Activated CD4-positive, alpha-beta T cell treated with anti-CD3 and anti-CD28 coated beads, Interleukin-10, Interleukin-2, amounts not matched to agents 100 ng/mL and 50 ng/mL, durations not matched to agents 16 hours and 8 hours (primary cell): Measurements from ENCODE around the gene KCNIP1.

Experiments used
- DNase-seq: peaks from one replicate; pipeline ENCODE4 v3.0.0-alpha.2; 2020

KCNIP1 gene

DNA sequence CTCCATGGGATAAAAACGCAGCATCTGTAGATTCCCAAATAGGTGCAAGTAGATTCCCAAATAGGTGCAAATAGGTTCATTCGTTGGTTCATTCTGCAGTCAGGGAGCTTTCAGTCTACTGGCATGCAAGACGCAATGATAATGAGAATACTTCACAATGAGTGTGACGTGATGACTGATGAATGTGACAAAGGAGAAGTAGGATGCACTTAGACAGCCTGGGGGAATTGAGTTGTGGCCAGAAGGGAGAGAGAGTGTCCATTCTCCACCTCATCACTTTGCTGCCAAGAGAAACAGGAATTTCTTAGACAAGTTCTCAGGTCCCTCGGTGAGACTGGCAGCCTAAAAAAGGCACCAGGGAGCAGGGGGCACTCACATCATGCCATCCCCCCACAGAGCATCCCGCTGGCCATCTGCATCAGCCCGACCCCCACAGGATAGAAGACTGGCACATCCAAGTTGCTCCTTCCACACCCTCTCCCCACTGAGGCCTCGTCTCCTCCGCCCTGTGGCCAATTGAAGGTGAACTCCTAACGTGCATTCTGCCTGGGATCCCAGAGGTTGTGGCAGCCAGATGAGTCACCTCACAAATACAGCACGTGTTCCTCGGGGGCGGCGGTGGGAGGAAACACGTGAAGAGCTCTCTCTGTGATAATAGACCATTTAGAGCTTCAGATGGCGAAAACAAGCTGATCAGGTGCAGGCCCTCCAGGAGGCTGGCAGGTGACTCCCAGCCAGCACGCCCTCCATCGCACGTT is 19.9 kb upstream of the KCNIP1 start:
- no peak for DNase-seq

DNA sequence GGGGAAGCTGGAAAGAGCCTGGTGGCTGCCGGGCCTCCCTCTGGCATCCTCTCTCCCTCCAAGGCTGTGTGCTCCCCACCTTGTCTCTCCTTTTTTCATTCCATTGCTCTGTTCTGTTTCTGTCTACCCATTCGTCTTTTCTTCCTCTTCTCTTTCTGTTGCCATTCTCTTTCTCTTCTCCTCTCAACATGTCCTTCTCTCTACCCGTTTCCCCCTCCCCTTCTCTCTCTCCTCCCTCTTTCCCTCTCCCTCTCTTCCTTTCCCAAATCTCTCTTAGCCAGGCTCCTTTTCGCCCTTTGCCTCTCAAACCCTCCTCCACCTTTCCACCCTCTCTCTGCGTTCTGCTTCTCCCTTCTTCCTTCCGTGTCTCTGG is 19.4 kb upstream of the KCNIP1 start:
- no peak for DNase-seq

DNA sequence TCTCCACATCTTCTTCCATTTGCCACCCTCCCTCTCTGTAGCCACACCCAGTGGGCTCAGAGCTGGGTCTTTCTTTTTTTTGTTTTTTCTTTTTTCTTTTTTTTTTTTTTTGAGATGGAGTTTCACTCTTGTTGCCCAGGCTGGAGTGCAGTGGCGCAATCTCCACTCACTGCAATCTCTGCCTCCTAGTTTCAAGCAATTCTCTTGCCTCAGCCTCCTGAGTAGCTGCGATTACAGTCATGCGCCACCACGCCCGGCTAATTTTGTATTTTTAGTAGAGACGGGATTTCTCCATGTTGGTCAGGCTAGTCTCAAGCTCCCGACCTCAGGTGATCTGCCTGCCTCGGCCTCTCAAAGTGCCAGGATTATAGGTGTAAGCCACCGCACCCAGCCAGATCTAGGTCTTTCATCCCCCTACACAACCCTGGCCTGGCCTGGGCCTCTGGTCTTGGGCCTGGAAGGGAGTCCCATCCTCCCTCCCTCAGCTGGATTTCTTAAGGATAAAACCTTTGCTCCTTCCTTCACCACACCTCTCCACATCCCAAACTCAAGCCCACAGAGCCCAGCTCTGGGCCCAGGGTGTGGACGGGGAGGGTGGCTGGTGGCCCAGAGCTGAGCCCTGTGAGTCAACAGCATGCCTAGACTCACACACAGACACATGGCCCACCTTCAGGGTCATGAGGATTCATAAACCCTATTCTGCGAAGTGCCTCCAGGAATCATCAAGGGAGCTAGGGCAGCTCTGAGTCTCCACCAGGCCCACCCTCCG is 18.8 kb upstream of the KCNIP1 start:
- no peak for DNase-seq

DNA sequence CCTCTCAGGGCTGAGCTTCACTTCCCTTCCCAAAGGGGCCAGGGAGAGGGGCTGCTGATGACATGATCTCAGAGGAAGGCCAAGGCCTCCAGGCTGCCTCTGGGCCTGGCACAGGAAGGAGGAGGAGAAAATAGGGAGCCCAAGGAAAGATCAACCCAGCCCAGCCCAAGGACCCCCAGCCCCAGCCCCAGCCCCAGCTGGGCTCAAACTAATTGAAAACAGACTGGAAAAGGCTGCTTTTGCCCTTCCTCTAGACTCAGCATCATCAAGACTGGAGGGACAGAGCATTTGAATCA is 18.3 kb upstream of the KCNIP1 start:
- DNase-seq: no peak

DNA sequence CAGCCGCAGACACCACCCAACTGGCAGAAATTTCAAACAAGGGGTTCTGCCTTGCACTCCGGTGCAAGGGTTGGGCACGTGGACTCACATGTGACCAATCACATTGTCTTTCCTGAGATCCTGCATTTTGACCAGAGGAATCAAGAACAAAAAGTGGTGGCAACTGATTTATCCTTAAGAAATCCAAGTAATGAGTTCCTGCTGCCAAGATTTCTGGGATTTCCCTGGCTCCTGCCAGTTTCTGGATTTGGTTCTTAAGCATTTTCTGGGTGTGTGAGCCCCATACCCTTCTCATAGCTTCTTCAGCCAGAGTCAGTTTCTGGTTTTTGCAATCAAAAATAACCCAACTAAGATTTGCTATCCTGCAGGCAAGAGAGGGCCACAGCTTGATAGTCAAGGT is 17.4 kb upstream of the KCNIP1 start:
- DNase-seq: no peak

DNA sequence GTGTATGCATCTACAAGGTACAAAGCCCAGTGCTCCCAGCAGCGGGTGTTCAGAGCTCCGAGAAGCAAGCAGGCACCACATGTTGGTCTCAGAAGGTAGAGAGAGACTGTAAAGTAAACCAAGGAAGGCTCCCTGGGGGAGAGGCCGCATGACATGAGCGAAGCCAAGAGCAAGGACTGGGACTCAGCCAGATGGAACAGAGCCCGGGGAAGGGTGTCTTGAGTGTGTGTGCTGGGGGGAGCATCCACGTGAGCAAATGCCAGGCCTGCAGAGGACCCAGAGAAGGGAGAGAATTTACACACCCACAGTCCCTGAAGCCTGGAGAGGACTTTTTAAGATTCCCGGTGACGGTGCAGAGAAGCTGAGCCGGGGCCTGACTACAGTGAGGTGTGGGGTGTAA is 15.2 kb upstream of the KCNIP1 start:
- DNase-seq: no peak

DNA sequence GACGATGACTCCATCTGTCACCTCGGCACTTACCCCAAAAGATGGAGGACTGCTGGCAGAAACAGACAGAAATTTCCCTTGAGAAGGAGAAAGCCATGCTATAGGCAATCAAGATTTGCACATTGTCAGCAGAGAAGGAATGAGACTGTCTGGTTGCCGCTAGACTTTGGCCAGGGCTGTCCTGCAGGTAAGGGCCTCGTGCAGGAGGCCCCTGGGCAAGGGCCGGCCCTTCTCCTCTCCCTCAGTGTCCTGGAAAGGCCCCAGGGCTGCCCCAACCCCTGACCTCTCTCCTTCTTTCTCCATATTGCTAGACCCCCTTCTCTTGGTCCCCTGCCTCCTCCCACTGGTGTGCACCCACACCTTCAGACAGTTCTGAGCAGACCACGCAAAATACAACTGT is 14.6 kb upstream of the KCNIP1 start:
- no peak for DNase-seq

DNA sequence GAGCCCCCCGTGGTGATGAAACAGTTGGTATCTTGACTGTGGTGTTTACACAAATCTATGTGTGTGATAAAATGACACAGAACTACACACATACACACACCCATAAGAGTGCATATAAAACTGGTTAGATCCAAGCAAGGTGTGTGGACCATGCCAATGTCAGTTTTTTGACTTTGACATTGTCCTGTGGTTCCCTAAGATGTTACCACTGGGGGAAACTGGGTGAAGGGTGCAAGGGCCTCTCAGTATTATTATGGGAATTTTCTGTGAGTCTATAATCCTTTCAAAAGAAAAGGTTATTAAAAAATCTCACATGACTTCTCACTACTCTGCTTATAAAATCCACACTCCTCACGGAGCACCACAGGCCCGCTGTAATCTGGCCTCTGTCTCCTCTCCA is 13.4 kb upstream of the KCNIP1 start:
- DNase-seq: no peak

DNA sequence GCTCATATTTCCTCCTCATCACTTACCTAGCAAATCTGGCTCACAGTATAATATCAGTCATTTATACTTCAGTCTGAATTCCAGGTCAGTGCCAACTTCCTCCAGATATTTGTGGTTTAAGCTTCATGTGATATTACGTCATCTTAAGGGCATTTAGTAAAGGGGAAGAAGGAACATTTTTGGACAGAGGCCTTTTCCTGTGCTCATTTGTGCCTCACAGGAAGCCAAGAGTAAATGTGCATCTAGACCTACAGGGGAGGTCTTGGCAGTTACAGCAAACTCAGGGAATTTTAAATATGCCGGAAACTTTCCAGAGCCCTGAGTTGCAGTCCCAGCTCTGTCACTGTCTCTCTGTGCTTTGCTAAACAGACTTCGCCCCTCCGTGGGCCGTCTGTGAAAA is 12.3 kb upstream of the KCNIP1 start:
- no peak for DNase-seq

DNA sequence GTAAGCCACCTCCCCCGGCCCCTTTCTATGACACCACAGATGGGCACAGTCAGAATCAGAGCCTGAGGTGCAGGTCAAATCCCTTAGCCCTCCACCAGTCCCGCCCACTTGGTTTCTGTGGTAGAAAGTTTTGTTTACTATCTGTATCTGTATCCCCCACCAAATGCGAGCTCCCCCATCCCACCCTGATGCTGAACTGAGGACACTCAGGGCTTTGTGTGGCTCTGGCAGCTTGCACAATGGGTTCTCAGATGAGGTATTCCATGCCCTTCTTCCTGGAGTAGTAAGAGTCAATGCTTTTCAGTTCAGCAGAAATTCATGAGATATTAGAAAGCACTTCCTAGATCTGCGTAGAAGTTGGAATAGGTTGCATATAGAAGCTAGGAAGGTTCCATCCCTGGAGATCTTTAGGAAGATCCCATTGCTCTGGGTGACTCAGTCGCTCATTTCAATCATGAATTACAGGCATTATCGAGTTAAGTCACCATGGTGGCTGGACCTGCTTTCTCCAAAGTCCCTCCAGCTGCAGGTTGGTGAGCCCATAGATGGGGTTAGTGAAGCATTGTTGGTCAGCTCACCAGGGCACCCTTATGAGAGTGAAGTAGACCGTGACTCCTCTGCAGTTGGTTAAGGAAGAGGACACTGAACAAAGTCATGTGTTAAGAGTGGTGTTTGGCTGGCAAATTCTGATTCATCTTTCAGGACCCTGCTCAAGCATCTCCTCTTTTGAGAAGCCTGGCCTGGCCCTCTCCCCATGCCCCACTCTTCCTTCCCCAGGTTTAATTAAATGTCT is 10.6 kb upstream of the KCNIP1 start:
- no peak for DNase-seq

DNA sequence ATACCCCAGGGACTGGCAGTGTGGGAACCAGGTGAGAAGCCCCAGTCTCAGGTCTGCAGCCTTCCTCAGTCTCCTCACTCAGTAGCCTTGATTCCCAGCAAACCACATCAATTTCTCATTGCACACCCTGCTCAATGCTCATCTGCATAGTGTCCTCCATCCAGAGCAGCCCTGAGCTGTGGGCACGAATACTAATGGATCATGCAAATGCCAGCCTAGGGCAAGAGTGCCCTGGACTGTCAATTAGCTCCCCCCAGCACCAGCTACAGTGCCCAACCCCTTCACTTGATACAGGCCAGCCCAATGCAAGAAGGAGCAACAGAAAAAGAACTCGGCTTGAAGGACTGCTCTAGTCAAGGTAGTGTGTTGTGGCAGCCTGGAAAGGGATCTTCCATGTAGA is 9.8 kb upstream of the KCNIP1 start:
- DNase-seq: no peak

DNA sequence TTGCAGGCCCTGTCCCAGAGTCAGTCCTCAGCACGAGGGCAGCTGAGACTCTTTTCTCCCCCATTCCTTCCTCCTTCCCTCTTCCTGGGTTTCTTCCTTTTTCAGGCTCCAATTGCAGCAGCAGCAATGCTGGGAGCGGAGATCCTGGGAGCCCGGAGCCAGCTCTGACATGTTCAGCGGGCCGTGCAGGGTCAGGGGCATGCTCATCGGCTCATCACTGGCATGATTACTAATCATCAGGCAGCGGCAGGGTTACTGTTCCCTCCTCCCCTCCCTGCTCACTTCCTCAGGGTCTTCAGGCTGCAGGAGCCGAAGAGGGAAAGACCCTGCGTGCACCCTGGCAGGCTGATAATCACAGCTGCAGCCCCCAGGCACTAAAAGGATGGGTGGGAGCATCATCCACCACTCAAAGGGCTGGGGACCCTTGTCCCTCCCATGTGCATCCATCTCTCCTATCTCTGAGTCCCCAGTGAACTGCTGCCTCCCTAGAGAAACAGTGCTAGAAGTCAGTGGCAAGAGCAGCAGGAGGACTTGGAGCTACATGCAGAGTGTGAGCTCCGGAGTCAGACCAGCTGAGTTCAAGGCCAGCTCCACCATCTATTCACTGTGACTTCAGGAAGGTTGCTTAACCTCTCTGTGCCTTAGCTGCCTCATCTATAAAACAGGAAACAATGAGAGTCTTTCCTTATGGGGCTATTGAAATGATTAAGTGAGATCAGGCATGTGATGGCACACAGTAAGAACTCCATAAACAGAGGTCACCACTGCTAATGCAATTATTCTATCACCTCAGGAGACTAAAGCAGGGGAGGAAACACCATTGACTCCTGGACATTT is 7.8 kb upstream of the KCNIP1 start:
- no peak for DNase-seq

DNA sequence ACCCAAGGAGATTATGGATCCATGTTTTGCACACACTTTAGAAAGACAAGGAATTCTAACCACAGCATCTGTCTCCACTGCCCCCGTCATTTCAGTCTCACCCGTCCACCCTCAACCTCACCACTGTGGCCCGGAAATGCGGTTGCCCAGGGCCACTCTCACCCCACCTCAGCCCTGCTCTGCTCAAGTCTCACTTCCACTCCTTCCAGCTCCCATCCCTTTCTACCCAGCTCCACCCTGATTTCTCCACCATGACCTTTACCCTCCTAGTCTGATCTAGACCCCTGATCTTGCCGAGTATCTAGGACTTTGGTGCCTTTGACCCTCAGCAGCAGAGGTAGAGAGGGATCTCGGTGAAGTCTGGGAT is 7.2 kb upstream of the KCNIP1 start:
- DNase-seq: no peak

DNA sequence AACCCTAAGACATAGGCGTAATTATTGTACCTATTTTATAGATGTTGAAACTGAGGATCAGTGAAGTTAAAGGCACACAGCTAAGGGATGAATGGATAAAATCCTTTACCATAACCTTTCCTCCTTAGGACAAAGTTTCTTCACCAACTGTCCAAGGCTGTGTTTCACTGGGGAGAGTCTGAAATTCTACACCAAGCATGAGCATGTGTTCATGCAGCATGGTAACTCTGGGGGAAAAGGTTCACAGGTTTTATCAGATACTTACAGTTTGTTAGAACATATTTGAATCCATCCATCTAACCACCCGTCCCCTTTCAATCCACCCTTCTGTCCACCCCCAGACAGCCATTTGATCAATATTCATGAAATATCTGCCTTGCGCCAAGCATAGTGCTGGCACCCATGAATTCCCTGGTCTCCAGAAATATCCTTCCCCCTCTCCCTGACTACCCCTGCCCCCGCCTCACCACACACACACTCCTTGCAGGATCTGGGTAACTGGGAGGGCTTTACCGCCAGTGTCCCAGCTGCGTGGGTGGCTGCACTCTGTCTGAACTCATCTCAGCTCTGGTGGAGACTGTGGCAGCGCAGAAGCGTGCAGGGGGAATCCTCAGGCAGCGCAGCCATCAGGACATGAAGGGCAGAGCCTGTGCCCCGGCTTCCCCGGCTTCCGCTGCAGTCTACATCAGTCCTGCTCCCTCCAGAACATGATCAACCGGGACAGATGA is 6.3 kb upstream of the KCNIP1 start:
- DNase-seq: no peak

DNA sequence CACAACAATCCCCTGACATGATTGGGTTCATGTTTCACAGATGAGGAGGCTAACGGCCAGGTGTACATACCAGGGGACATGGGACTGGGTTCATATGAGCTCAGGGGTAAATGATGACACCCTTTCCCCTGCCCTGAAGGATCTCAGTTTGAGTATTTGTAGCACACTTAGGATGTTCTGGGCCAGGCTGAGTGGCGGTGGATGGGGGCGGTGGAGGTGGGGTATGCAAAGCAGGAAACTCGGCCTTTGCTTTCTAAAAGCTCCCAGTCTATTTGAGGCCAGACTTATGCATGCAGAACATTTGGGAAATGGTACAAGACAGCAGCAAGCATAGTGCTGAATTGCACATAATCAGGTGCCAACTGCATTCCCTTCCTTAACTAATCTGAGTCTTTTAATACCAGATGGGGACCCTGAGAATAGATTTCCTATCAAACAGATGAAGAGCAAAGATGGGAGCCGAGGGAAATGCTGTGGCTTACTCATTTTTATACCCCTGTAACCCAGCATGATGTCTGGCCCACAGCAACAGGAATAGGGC is 4.9 kb upstream of the KCNIP1 start:
- no peak for DNase-seq

DNA sequence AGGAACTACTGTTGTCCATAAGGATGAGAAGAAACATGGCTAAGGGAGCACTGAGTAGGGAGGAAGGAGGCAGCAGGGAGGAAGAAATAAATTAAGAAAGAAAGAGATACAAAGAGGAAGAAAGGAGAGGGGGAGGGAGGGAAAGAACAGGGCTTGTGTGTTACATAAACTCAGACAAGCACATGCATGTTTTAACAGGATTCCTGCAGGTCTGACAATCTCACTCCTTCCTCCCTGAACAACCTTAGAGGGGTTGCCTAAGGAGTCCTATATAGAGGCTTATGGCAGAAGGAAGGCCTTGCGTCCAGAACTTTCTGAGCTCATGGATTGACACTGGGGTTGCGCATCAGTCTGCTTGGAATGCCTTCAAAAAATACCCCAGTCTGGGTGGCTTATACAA is 4.2 kb upstream of the KCNIP1 start:
- DNase-seq: no peak

DNA sequence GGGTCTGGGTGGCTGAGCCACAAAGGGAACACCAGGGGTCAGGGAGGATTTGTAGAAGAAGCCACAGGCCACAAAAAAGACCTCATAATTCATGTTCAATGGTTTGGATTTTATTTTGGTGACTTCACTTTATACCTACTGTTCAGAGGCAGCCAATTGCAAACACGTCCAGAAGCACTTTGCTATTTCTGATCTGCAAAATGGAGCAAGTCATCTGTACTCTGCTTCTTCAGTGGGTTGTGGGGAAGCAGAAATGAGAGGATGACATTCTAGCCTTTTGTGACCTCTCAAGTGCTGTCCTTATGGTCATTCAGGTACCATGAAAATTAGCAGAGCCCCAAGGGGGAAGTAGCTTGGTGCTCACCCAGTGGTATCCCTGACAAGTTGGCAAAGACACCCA is 2.5 kb upstream of the KCNIP1 start:
- no peak for DNase-seq

DNA sequence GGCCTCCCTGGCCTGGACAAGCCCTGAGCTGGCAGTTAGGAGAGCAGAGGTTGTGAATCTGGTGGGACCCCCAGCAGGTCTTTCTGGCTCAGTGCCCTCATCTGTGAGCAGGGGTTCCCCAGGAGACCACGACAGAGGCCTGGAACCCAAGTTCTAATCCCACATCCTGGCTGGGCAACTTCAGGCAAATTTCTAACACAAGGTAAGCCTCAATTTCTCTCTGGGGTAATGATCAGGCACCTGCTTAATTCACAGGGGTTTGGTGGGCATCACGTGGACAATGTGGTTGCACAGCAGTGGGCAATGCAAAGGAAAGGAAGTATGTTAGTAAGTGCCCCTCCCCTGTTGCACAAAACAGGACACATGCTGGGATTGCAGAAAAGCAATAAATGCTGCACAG is 1.9 kb upstream of the KCNIP1 start:
- no peak for DNase-seq

DNA sequence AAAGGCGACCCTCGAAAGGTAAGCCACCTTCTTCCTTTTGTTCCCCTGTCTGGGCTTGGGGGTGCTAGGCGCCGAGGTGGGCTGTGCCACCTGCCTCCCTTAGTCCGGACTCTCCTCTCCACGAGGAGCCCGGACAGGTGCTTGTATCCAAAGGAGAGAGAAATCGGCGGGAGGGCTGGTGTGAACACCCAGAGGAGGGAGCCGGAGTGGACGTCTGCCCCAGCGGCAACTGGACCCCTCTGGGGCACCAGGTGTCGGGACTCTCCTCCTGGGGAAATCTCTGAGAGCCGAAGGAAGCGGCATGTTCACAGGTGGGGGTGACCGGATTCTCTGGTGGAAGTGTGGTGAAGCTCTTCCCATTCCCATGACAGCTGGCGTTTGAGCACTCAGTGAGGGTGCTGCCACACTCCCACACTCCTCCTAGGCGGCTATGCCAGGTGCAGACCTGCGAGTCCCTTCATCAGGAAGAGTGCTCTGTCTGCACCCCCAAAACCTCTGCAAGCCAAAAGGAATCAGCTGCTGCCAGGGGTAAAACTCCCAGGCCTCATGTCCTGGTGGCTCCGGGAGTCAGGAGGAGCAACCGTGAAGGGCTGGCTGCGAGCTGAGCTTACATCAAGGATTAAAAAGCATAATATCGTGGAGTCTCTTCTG is 921 bp downstream of the KCNIP1 start:
- DNase-seq: no peak

DNA sequence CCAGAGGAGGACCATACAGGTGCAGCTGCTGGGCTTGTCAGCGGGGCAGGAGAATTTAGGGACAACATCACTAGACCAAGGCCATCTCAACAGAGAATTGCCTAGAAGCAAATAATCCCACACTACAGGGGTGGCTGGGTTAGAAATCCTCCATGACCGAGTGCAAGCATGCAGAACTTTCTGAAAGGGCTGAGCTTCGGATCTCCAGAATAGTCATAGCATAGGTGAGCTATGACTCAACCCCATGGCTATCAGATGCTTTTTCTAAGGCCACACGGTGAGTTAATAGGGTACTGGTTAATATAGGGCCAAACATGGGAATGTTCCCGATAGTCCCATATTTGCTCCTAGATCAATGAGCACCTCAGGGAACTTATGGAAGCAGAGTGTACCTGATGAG is 4.2 kb downstream of the KCNIP1 start:
- no peak for DNase-seq

DNA sequence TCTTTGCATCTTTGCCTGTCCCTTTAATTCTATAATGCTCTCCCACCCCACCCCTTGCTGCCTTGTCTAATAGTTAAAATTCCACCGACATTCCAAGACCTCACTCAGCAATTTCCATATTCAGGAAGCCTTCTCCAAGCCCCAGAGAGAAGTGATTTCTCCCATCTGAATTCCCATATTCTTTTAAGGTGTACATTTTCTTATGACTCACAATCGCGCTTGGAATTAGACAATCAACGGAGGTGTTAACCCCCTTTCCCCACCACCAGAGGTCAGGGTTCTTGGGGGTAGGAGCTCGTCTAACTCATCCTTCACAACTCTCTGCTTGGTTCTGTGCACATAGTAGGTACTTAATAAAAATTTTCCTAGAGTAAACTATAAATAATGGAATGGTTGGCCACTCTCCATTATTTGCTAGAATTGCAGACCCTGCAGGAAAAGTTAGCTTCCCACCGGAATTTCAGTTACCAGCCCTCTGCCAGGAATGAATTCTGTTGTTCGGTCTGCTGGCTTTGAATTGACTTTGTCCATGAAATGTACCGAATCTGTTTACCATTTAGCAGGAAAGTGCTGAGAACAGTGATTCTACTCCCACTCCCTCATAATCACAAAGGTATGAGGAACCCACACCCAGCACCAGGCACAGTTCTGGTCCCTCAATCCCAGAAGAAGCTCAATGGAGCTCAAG is 5.0 kb downstream of the KCNIP1 start:
- no peak for DNase-seq
